Measurements from ENCODE around the gene SEMA3A. TPM values are rescaled to one million over a fixed set of nuclear protein-coding genes. Genes with fewer than 3 reads are reported as not detected.

The SEMA3A gene
- polyA plus RNA-seq, 1 donor from 2014 or later, result 22.8 TPM

GRCh38 chr7:84162125-84162524 lies 32.5 kb downstream of the SEMA3A start:
- no peaks in the 10 kb centered on the region for H3K9me2 ChIP-seq (ENCODE audit: insufficient read depth, low read length)
- TF ChIP-seq SMC3 (conservative IDR thresholded peaks at IDR 0.05; ENCODE audit: poor library complexity), result no peak
- no peak for TF ChIP-seq EP300 (conservative IDR thresholded peaks at IDR 0.05; ENCODE audit: poor library complexity, severe bottlenecking)
- TF ChIP-seq, protein P1, sequence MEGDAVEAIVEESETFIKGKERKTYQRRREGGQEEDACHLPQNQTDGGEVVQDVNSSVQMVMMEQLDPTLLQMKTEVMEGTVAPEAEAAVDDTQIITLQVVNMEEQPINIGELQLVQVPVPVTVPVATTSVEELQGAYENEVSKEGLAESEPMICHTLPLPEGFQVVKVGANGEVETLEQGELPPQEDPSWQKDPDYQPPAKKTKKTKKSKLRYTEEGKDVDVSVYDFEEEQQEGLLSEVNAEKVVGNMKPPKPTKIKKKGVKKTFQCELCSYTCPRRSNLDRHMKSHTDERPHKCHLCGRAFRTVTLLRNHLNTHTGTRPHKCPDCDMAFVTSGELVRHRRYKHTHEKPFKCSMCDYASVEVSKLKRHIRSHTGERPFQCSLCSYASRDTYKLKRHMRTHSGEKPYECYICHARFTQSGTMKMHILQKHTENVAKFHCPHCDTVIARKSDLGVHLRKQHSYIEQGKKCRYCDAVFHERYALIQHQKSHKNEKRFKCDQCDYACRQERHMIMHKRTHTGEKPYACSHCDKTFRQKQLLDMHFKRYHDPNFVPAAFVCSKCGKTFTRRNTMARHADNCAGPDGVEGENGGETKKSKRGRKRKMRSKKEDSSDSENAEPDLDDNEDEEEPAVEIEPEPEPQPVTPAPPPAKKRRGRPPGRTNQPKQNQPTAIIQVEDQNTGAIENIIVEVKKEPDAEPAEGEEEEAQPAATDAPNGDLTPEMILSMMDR (IDR thresholded peaks at IDR 0.05; ENCODE audit: poor library complexity, severe bottlenecking), result no peak
- no peak for TF ChIP-seq POLR2AphosphoS5 (IDR thresholded peaks at IDR 0.05)
- TF ChIP-seq REST (IDR thresholded peaks at IDR 0.05; ENCODE audit: borderline replicate concordance), result no peak
- TF ChIP-seq MXI1 (conservative IDR thresholded peaks at IDR 0.05; ENCODE audit: poor library complexity, severe bottlenecking), result no peak
- TF ChIP-seq EZH2 (IDR thresholded peaks at IDR 0.05; ENCODE audit: borderline replicate concordance, insufficient read depth, low read length, poor library complexity, severe bottlenecking), result no peak
- TF ChIP-seq TAF1 (IDR thresholded peaks at IDR 0.05; ENCODE audit: low read depth), result no peak
- no peak for TF ChIP-seq RAD21 (conservative IDR thresholded peaks at IDR 0.05)
- H3K9ac ChIP-seq (ENCODE audit: low read length), result no peak overlapping the region
- H3K4me3 ChIP-seq (ENCODE audit: low read length), result no peak overlapping the region
- no peak overlapping the region for H3K4me2 ChIP-seq (ENCODE audit: low read length)
- no peaks in the 10 kb centered on the region for H3K36me3 ChIP-seq (ENCODE audit: insufficient read depth, low read length)
- no peaks in the 10 kb centered on the region for H3K27me3 ChIP-seq (ENCODE audit: insufficient read depth, low read depth, low read length)
- no peaks in the 10 kb centered on the region for H3K9me3 ChIP-seq (ENCODE audit: low read length)
- no peaks in the 10 kb centered on the region for H3K79me2 ChIP-seq (replicated peaks; ENCODE audit: insufficient read depth, low read length)
- H3K27ac ChIP-seq (ENCODE audit: low read length), result no peak overlapping the region
- H2AFZ ChIP-seq (ENCODE audit: low read depth, low read length), result no peak overlapping the region
- no peaks in the 10 kb centered on the region for H4K20me1 ChIP-seq (ENCODE audit: insufficient read depth)
- no peaks in the 10 kb centered on the region for H3F3A ChIP-seq (ENCODE audit: insufficient read depth, low read length, poor library complexity, severe bottlenecking)

DNA sequence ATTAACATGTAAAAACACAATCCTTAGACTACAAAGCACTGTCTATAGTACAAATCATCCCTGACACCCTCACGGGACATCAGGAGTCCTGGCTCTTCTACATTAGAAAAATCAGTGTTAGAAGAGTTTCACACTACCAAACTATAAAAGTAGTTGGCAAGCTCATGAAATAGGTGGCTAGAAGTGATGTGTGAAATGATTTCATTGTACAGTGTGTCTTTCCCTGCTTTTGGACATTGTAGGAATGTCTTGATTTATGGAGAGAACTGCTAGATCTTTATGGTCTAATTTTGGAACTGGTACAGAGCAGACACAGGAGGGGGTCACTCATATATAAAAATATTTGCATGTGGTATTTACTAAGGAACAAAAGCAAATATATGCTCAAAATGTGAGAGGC lies 33.2 kb downstream of the SEMA3A start:
- no peaks in the 10 kb centered on the region for H4K20me1 ChIP-seq (ENCODE audit: insufficient read depth)
- no peaks in the 10 kb centered on the region for H3K36me3 ChIP-seq (ENCODE audit: insufficient read depth, low read length)
- H3K27me3 ChIP-seq (ENCODE audit: insufficient read depth, low read depth, low read length), result no peaks in the 10 kb centered on the region
- no peaks in the 10 kb centered on the region for H3K79me2 ChIP-seq (replicated peaks; ENCODE audit: insufficient read depth, low read length)
- H3K4me3 ChIP-seq (ENCODE audit: low read length), result no peak overlapping the region
- no peaks in the 10 kb centered on the region for H3K9me3 ChIP-seq (ENCODE audit: low read length)
- H3K27ac ChIP-seq (ENCODE audit: low read length), result no peak overlapping the region
- H3K4me2 ChIP-seq (ENCODE audit: low read length), result no peak overlapping the region
- TF ChIP-seq REST (IDR thresholded peaks at IDR 0.05; ENCODE audit: borderline replicate concordance), result no peak
- H3K9ac ChIP-seq (ENCODE audit: low read length), result no peak overlapping the region
- H2AFZ ChIP-seq (ENCODE audit: low read depth, low read length), result no peak overlapping the region
- H3K9me2 ChIP-seq (ENCODE audit: insufficient read depth, low read length), result no peaks in the 10 kb centered on the region
- no peaks in the 10 kb centered on the region for H3F3A ChIP-seq (ENCODE audit: insufficient read depth, low read length, poor library complexity, severe bottlenecking)

All from neural cell (in vitro differentiated cells).